Activated CD8-positive, alpha-beta T cell treated with anti-CD3 and anti-CD28 coated beads, Interleukin-2, amount 10 ng/mL, durations not matched to agents 7 days and 5 days (primary cell): Measurements from ENCODE around the gene PCSK1. TPM values are rescaled to one million over a fixed set of nuclear protein-coding genes. Genes with fewer than 3 reads are reported as not detected.

Experiments
- ATAC-seq: fragments of 150-1000 bp; cut with Tn5 transposase; one replicate; pipeline ENCODE4 v1.10.0; 2021; ENCODE audit warnings: moderate library complexity
- CTCF ChIA-PET: fragments of 350-600 bp; sonication (Branson Sonifier 250); formaldehyde crosslinking; loops from one replicate; lab custom pipeline; 2021; ENCODE audit warnings: antibody characterized with exemption; lab: Charles Lee
- POLR2A ChIA-PET: fragments of 350-600 bp; sonication (Branson Sonifier 250); formaldehyde crosslinking; loops from one replicate; lab custom pipeline; 2021; ENCODE audit warnings: antibody characterized with exemption; lab: Charles Lee
- DNase-seq: peaks from one replicate; pipeline ENCODE4 v3.0.0-alpha.2; 2020
- H3K27ac Mint-ChIP-seq: one replicate; pipeline ENCODE4 v1.8.0; 2021; ENCODE audit warnings: mild to moderate bottlenecking, mixed read lengths
- H3K27me3 Mint-ChIP-seq: one replicate; pipeline ENCODE4 v1.8.0; 2021; ENCODE audit warnings: low read depth, mixed read lengths
- H3K36me3 Mint-ChIP-seq: one replicate; pipeline ENCODE4 v1.8.0; 2021; ENCODE audit warnings: low read depth, mixed read lengths
- H3K4me1 Mint-ChIP-seq: one replicate; pipeline ENCODE4 v1.8.0; 2021; ENCODE audit warnings: low read depth, mixed read lengths
- H3K4me3 Mint-ChIP-seq: one replicate; pipeline ENCODE4 v1.8.0; 2021; ENCODE audit warnings: mild to moderate bottlenecking, mixed read lengths
- H3K9me3 Mint-ChIP-seq: one replicate; pipeline ENCODE4 v1.8.0; 2022; ENCODE audit warnings: mixed read lengths; ENCODE audit not compliant: insufficient read depth
- total RNA-seq, 2 experiments: library from RNA; stranded (reverse); gene quantifications; one replicate each; pipeline ENCODE4 v1.2.3, GENCODE V29; 2021

Gene PCSK1
- total RNA-seq, 2 experiments from 2014 or later = not detected

- DNase-seq (no peak), ATAC-seq (no peak)
- Mint-ChIP-seq H3K36me3 (no peaks in the 10 kb centered on the region), H3K27me3 (peaks cover 6% of the 10 kb centered on the region), H3K27ac (no peak overlapping the region), H3K9me3 (no peaks in the 10 kb centered on the region), H3K4me3 (no peak overlapping the region), H3K4me1 (no peaks in the 10 kb centered on the region)
- POLR2A ChIA-PET = no interaction called here
- CTCF ChIA-PET = no interaction called here
Observed at GRCh38 chr5:96455789-96456188, 22.7 kb upstream of the PCSK1 start.

- CTCF ChIA-PET = interaction anchor here (0.6 to 1.5 kb wide), 2 partner anchors 141 to 148 kb away, joined by 3 read pairs; no protein-coding TSS in a partner anchor
- DNase-seq = no peak
- H3K36me3 Mint-ChIP-seq = no peaks in the 10 kb centered on the region
- no peaks in the 10 kb centered on the region for H3K9me3 Mint-ChIP-seq
- H3K4me3 Mint-ChIP-seq = no peak overlapping the region
- peaks cover 8% of the 10 kb centered on the region for H3K27me3 Mint-ChIP-seq
- H3K27ac Mint-ChIP-seq = no peak overlapping the region
- H3K4me1 Mint-ChIP-seq = no peaks in the 10 kb centered on the region
- no peak for ATAC-seq
- POLR2A ChIA-PET = no interaction called here
Observed at GRCh38 chr5:96453394-96453793, 20.3 kb upstream of the PCSK1 start.

- peaks cover 25% of the 10 kb centered on the region for H3K27me3 Mint-ChIP-seq
- ChIA-PET POLR2A (no interaction called here), CTCF (interaction anchor here (1.1 kb wide), 2 partner anchors 8 to 667 kb away, joined by 3 read pairs; no protein-coding TSS in a partner anchor)
- H3K4me1 Mint-ChIP-seq = no peaks in the 10 kb centered on the region
- no peak overlapping the region for H3K4me3 Mint-ChIP-seq
- no peaks in the 10 kb centered on the region for H3K9me3 Mint-ChIP-seq
- H3K27ac Mint-ChIP-seq = no peak overlapping the region
- DNase-seq (no peak), ATAC-seq (no peak)
- H3K36me3 Mint-ChIP-seq = no peaks in the 10 kb centered on the region
Observed at GRCh38 chr5:96447949-96448348, 14.9 kb upstream of the PCSK1 start.

- no peak for DNase-seq
- no peak for ATAC-seq
- Mint-ChIP-seq H3K9me3 (no peaks in the 10 kb centered on the region), H3K27ac (no peak overlapping the region), H3K4me3 (no peak overlapping the region), H3K27me3 (peaks cover 35% of the 10 kb centered on the region), H3K4me1 (peaks cover 9% of the 10 kb centered on the region), H3K36me3 (no peaks in the 10 kb centered on the region)
- CTCF ChIA-PET = interaction anchor here (0.6 to 1.5 kb wide), 10 partner anchors 8 to 576 kb away, joined by 3 to 5 read pairs (median 3); no protein-coding TSS in a partner anchor
- POLR2A ChIA-PET = interaction anchor here (0.7 to 1.0 kb wide), 2 partner anchors 9 to 95 kb away, joined by 4 to 5 read pairs; no protein-coding TSS in a partner anchor
Observed at GRCh38 chr5:96440185-96440538, 7.1 kb upstream of the PCSK1 start.

- H3K4me3 Mint-ChIP-seq = no peak overlapping the region
- no peaks in the 10 kb centered on the region for H3K9me3 Mint-ChIP-seq
Observed at GRCh38 chr5:96439477-96440184, 6.6 kb upstream of the PCSK1 start.

GRCh38 chr5:96434201-96434645 lies 1.2 kb upstream of the PCSK1 start:
- POLR2A ChIA-PET = no interaction called here
- DNase-seq (peak; percentile 67), ATAC-seq (no peak)
- no peaks in the 10 kb centered on the region for H3K9me3 Mint-ChIP-seq
- no peak overlapping the region for H3K27ac Mint-ChIP-seq
- peaks cover 9% of the 10 kb centered on the region for H3K36me3 Mint-ChIP-seq
- no peak overlapping the region for H3K4me3 Mint-ChIP-seq
- H3K4me1 Mint-ChIP-seq = no peaks in the 10 kb centered on the region
- CTCF ChIA-PET = no interaction called here
- H3K27me3 Mint-ChIP-seq = peaks cover 60% of the 10 kb centered on the region

More at GRCh38 chr5:96439477-96440184, 6.6 kb upstream of the PCSK1 start:
- ChIA-PET CTCF (interaction anchor here (0.6 to 1.5 kb wide), 13 partner anchors 9 to 575 kb away, joined by 3 to 5 read pairs (median 3); no protein-coding TSS in a partner anchor), POLR2A (interaction anchor here (0.7 to 1.0 kb wide), 2 partner anchors 9 to 94 kb away, joined by 4 to 5 read pairs; no protein-coding TSS in a partner anchor)
- peaks cover 9% of the 10 kb centered on the region for H3K4me1 Mint-ChIP-seq
- ATAC-seq (no peak), DNase-seq (no peak)
- H3K36me3 Mint-ChIP-seq = no peaks in the 10 kb centered on the region
- H3K27me3 Mint-ChIP-seq = peaks cover 39% of the 10 kb centered on the region
- no peak overlapping the region for H3K27ac Mint-ChIP-seq

GRCh38 chr5:96432216-96433065 lies 607 bp downstream of the PCSK1 start:
- ChIA-PET POLR2A (no interaction called here), CTCF (interaction anchor here (1.2 to 1.5 kb wide), 2 partner anchors 163 to 169 kb away, joined by 3 to 5 read pairs; no protein-coding TSS in a partner anchor)
- no peak for ATAC-seq
- no peak overlapping the region for H3K27ac Mint-ChIP-seq
- peaks cover 9% of the 10 kb centered on the region for H3K36me3 Mint-ChIP-seq
- peaks cover 55% of the 10 kb centered on the region for H3K27me3 Mint-ChIP-seq
- no peaks in the 10 kb centered on the region for H3K9me3 Mint-ChIP-seq
- no peaks in the 10 kb centered on the region for H3K4me1 Mint-ChIP-seq
- H3K4me3 Mint-ChIP-seq = no peak overlapping the region
- DNase-seq = no peak

- peaks cover 9% of the 10 kb centered on the region for H3K36me3 Mint-ChIP-seq
- DNase-seq (no peak), ATAC-seq (no peak)
- no peaks in the 10 kb centered on the region for H3K9me3 Mint-ChIP-seq
- ChIA-PET CTCF (interaction anchor here (1.2 to 1.5 kb wide), 3 partner anchors 87 to 170 kb away, joined by 3 to 5 read pairs (median 3); no protein-coding TSS in a partner anchor), POLR2A (no interaction called here)
- no peak overlapping the region for H3K4me3 Mint-ChIP-seq
- H3K27me3 Mint-ChIP-seq = peaks cover 54% of the 10 kb centered on the region
- no peaks in the 10 kb centered on the region for H3K4me1 Mint-ChIP-seq
- H3K27ac Mint-ChIP-seq = no peak overlapping the region
Observed at GRCh38 chr5:96431376-96432187, 1.5 kb downstream of the PCSK1 start.

- Mint-ChIP-seq H3K36me3 (peaks cover 3% of the 10 kb centered on the region), H3K4me1 (no peaks in the 10 kb centered on the region), H3K27ac (no peak overlapping the region), H3K9me3 (no peaks in the 10 kb centered on the region), H3K4me3 (no peak overlapping the region), H3K27me3 (peaks cover 35% of the 10 kb centered on the region)
- no peak for DNase-seq
- ChIA-PET CTCF (no interaction called here), POLR2A (no interaction called here)
- no peak for ATAC-seq
Observed at GRCh38 chr5:96427824-96428223, 5.2 kb downstream of the PCSK1 start.

GRCh38 chr5:96426831-96427230 lies 6.2 kb downstream of the PCSK1 start:
- H3K4me3 Mint-ChIP-seq = no peak overlapping the region
- H3K36me3 Mint-ChIP-seq = peaks cover 3% of the 10 kb centered on the region
- H3K9me3 Mint-ChIP-seq = no peaks in the 10 kb centered on the region
- no peak for DNase-seq
- H3K27ac Mint-ChIP-seq = no peak overlapping the region
- ChIA-PET CTCF (no interaction called here), POLR2A (no interaction called here)
- H3K27me3 Mint-ChIP-seq = peaks cover 27% of the 10 kb centered on the region
- H3K4me1 Mint-ChIP-seq = no peaks in the 10 kb centered on the region
- no peak for ATAC-seq

GRCh38 chr5:96425443-96425842 lies 7.6 kb downstream of the PCSK1 start:
- Mint-ChIP-seq H3K36me3 (no peaks in the 10 kb centered on the region), H3K27ac (no peak overlapping the region), H3K9me3 (no peaks in the 10 kb centered on the region), H3K27me3 (peaks cover 15% of the 10 kb centered on the region), H3K4me1 (no peaks in the 10 kb centered on the region), H3K4me3 (no peak overlapping the region)
- DNase-seq = no peak
- CTCF ChIA-PET = no interaction called here
- ATAC-seq = no peak
- POLR2A ChIA-PET = no interaction called here
